Endothelial cell (in vitro differentiated cells): Measurements from ENCODE around the gene LRCH2. TPM values are rescaled to one million over a fixed set of nuclear protein-coding genes. Genes with fewer than 3 reads are reported as not detected.
"Not testable (repeated sequence)": the region's sequence is repeated elsewhere in the genome, so short reads cannot be mapped to it uniquely, and the experiment has no call there.

Source experiments
- DNase-seq: peaks from one replicate; pipeline ENCODE4 v3.0.0; 2021; ENCODE audit warnings: low spot score
- H3K27ac Mint-ChIP-seq: one replicate; pipeline ENCODE4 v1.8.0; 2021; ENCODE audit warnings: mixed read lengths, inconsistent platforms; ENCODE audit not compliant: unreplicated experiment
- H3K27me3 Mint-ChIP-seq: one replicate; pipeline ENCODE4 v1.8.0; 2021; ENCODE audit warnings: mild to moderate bottlenecking, moderate library complexity, mixed read lengths, inconsistent platforms; ENCODE audit not compliant: unreplicated experiment
- H3K36me3 Mint-ChIP-seq: one replicate; pipeline ENCODE4 v1.8.0; 2021; ENCODE audit warnings: mild to moderate bottlenecking, low read depth, mixed read lengths, inconsistent platforms; ENCODE audit not compliant: unreplicated experiment
- H3K4me1 Mint-ChIP-seq: one replicate; pipeline ENCODE4 v1.8.0; 2021; ENCODE audit warnings: mild to moderate bottlenecking, mixed read lengths, inconsistent platforms; ENCODE audit not compliant: unreplicated experiment
- H3K4me3 Mint-ChIP-seq: one replicate; pipeline ENCODE4 v1.8.0; 2021; ENCODE audit warnings: mild to moderate bottlenecking, mixed read lengths, inconsistent platforms; ENCODE audit not compliant: unreplicated experiment
- H3K9me3 Mint-ChIP-seq: one replicate; pipeline ENCODE4 v1.8.0; 2021; ENCODE audit warnings: mixed read lengths, inconsistent platforms; ENCODE audit not compliant: unreplicated experiment
- total RNA-seq: library from RNA; stranded (reverse); fragmentation: NEBNext Ultra II Directional; extraction: Animal tissue kit (Norgen Biotek cat#: 25700); gene quantifications from one replicate; pipeline ENCODE4 v1.2.1, GENCODE V29; 2021; ENCODE audit not compliant: unreplicated experiment
- TF ChIP-seq, protein P1 (sequence below): fragments of 200-600 bp; sonication (generic); IDR thresholded peaks from one replicate; pipeline ENCODE4 v1.5.0; 2021; ENCODE audit warnings: antibody characterized with exemption; ENCODE audit not compliant: unreplicated experiment

The LRCH2 gene
- total RNA-seq, 1 donor from 2014 or later = 3.7 TPM

DNA sequence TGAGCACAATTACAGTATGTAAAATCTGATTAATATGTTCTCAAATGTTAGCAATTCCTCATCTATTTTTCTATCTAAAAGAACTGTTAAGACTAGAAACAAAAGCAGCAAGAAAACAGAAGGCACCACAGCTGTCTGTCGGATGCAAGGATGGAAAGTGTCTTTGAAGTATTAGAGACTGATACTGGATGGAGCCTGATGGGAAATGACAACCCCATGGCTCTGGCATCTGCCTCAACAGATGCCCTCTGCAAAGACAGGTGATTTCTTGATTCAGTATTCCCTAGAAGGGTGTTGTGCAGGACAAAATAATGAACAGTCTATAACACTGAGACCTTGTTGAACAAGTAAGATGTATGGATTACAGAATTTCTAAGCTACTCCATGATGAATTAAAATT, 19.7 kb downstream of the LRCH2 start:
- TF ChIP-seq, protein P1, sequence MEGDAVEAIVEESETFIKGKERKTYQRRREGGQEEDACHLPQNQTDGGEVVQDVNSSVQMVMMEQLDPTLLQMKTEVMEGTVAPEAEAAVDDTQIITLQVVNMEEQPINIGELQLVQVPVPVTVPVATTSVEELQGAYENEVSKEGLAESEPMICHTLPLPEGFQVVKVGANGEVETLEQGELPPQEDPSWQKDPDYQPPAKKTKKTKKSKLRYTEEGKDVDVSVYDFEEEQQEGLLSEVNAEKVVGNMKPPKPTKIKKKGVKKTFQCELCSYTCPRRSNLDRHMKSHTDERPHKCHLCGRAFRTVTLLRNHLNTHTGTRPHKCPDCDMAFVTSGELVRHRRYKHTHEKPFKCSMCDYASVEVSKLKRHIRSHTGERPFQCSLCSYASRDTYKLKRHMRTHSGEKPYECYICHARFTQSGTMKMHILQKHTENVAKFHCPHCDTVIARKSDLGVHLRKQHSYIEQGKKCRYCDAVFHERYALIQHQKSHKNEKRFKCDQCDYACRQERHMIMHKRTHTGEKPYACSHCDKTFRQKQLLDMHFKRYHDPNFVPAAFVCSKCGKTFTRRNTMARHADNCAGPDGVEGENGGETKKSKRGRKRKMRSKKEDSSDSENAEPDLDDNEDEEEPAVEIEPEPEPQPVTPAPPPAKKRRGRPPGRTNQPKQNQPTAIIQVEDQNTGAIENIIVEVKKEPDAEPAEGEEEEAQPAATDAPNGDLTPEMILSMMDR = no peak
- Mint-ChIP-seq H3K27me3 (no peaks in the 10 kb centered on the region), H3K4me1 (no peaks in the 10 kb centered on the region), H3K27ac (no peak overlapping the region), H3K9me3 (no peaks in the 10 kb centered on the region), H3K36me3 (peaks cover 6% of the 10 kb centered on the region), H3K4me3 (no peak overlapping the region)
- DNase-seq = no peak

DNA sequence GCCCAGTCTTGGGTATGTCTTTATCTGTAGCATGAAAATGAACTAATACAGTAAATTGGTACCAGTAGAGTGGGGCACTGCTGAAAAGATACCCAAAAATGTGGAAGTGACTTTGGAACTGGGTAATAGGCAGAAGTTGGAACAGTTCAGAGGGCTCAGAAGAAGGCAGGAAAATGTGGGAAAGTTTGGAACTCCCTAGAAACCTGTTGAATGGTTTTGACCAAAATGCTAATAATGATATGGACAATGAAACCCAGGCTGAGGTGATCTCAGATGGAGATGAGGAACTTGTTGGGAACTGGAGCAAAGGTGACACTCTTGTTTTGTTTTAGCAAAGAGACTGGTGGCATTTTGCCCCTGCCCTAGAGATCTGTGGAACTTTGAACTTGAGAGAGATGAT, 24.3 kb downstream of the LRCH2 start:
- not testable (repeated sequence) for H3K27me3 Mint-ChIP-seq, H3K4me3 Mint-ChIP-seq, H3K4me1 Mint-ChIP-seq, H3K36me3 Mint-ChIP-seq, H3K9me3 Mint-ChIP-seq, DNase-seq, H3K27ac Mint-ChIP-seq

DNA sequence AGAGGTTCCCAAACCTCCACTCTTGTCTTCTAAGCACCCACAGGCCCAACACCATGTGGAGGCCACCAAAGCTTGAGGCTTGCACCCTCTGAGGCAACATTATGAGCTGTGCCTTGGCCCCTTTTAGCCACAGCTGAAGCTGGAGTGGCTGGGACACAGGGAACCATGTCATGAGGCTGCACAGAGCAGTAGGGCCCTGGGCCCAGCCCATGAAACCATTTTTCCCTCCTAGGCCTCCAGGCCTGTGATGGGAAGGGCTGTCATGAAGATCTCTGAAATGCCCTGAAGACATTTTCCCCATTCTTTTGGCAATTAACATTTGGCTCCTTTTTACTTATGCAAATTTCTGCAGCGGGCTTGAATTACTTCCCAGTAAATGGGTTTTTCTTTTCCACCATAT, 29.9 kb downstream of the LRCH2 start:
- TF ChIP-seq, protein P1 = no peak
- DNase-seq = no peak
- no peaks in the 10 kb centered on the region for H3K27me3 Mint-ChIP-seq
- no peak overlapping the region for H3K27ac Mint-ChIP-seq
- H3K9me3 Mint-ChIP-seq = peaks cover 6% of the 10 kb centered on the region
- H3K4me1 Mint-ChIP-seq = no peaks in the 10 kb centered on the region
- no peak overlapping the region for H3K4me3 Mint-ChIP-seq
- H3K36me3 Mint-ChIP-seq = peaks cover 9% of the 10 kb centered on the region

DNA sequence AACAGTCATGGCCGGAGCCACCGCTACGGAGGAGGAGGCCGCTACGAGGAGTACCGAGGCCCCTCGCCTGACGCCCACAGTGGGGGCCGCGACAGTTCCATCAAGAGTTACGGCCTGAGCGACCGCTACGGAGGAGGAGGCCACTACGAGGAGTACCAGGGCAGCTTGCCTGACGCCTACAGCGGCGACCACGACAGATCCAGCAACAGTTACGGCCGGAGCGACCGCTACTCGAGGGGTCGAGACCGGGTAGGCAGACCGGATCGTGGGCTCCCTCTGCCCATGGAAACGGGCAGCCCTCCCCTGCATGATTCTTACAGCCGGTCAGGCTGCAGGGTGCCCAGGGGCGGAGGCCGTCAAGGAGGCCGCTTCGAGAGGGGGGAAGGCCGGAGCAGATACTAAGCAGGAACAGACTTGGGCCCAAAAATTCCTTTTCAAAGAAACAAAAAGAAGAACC, 41.6 kb downstream of the LRCH2 start:
- no peak overlapping the region for H3K4me3 Mint-ChIP-seq
- H3K4me1 Mint-ChIP-seq = no peaks in the 10 kb centered on the region
- H3K27ac Mint-ChIP-seq = no peak overlapping the region
- H3K27me3 Mint-ChIP-seq = no peaks in the 10 kb centered on the region
- no peaks in the 10 kb centered on the region for H3K9me3 Mint-ChIP-seq
- TF ChIP-seq, protein P1 = no peak
- no peak for DNase-seq
- H3K36me3 Mint-ChIP-seq = peaks cover 6% of the 10 kb centered on the region

DNA sequence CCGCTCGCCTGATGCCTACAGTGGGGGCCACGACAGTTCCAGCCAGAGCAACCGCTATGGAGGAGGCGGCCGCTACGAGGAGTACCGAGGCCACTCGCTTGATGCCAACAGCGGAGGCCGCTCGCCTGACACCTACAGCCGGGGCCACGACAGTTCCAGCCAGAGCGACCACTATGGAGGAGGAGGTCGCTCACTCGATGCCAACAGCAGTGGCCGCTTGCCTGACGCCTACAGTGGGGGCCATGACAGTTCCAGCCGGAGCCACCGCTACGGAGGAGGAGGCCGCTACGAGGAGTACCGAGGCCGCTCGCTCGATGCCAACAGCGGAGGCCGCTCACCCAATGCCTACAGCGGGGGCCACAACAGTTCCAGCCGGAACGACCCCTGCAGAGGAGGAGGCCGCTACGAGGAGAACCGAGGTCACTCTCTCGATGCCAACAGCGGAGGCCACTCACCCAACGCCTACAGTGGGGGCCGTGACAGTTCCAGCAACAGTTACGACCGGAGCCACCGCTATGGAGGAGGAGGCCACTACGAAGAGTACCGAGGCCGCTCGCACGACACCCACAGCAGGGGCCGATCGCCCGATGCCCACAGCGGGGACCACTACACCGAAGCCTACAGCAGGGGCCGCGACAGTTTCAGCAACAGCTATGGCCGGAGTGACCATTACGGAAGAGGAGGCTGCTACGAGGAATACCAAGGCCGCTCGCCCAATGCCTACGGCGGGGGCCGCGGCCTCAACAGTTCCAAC, 42.2 kb downstream of the LRCH2 start:
- H3K27ac Mint-ChIP-seq = no peak overlapping the region
- H3K4me1 Mint-ChIP-seq = no peaks in the 10 kb centered on the region
- no peak overlapping the region for H3K4me3 Mint-ChIP-seq
- TF ChIP-seq, protein P1 = no peak
- DNase-seq = no peak
- H3K9me3 Mint-ChIP-seq = no peaks in the 10 kb centered on the region
- peaks cover 6% of the 10 kb centered on the region for H3K36me3 Mint-ChIP-seq
- H3K27me3 Mint-ChIP-seq = no peaks in the 10 kb centered on the region
